GM23338 (cell line): ENCODE results near the gene ADAMTS4. TPM values are rescaled to one million over a fixed set of nuclear protein-coding genes. Genes with fewer than 3 reads are reported as not detected.

Source experiments
- ATAC-seq: fragments of 200-7000 bp; cut with Tn5 transposase; 3 replicates; pipeline ENCODE4 v1.9.1; 2020
- DNase-seq: peaks from one replicate; pipeline ENCODE4 v3.0.0-alpha.2; 2015; ENCODE audit warnings: low spot score
- H2AFZ ChIP-seq: fragments of 200-600 bp; sonication (generic); 2 replicates; pipeline ENCODE4 v1.8.0; 2016; ENCODE audit warnings: antibody characterized with exemption, mild to moderate bottlenecking, moderate library complexity
- H3F3A ChIP-seq: fragments of 200-600 bp; sonication (generic); replicated peaks from 2 replicates; pipeline ENCODE4 v1.8.0; 2017; ENCODE audit warnings: antibody characterized with exemption, mixed run types, low read depth
- H3K27ac ChIP-seq: fragments of 200-600 bp; sonication (generic); 2 replicates; pipeline ENCODE4 v1.6.1; 2016; ENCODE audit warnings: low read depth
- H3K27me3 ChIP-seq: fragments of 200-600 bp; sonication (generic); 2 replicates; pipeline ENCODE4 v1.8.0; 2016; ENCODE audit warnings: mild to moderate bottlenecking, mixed run types, moderate library complexity; ENCODE audit not compliant: insufficient read depth
- H3K36me3 ChIP-seq: fragments of 200-600 bp; sonication (generic); 2 replicates; pipeline ENCODE4 v1.8.0; 2016; ENCODE audit warnings: mild to moderate bottlenecking; ENCODE audit not compliant: insufficient read depth
- H3K4me1 ChIP-seq: fragments of 200-600 bp; sonication (generic); 2 replicates; pipeline ENCODE4 v1.8.0; 2016; ENCODE audit warnings: mild to moderate bottlenecking, moderate library complexity; ENCODE audit not compliant: insufficient read depth
- H3K4me2 ChIP-seq: fragments of 200-600 bp; sonication (generic); 2 replicates; pipeline ENCODE4 v1.7.1; 2017; ENCODE audit warnings: mixed run types
- H3K4me3 ChIP-seq: fragments of 200-600 bp; sonication (generic); 2 replicates; pipeline ENCODE4 v1.6.1; 2016; ENCODE audit warnings: mixed run types
- H3K79me2 ChIP-seq: fragments of 200-600 bp; sonication (generic); replicated peaks from 2 replicates; pipeline ENCODE4 v1.8.0; 2017; ENCODE audit warnings: mild to moderate bottlenecking; ENCODE audit not compliant: insufficient read depth
- H3K9me2 ChIP-seq: fragments of 200-600 bp; sonication (generic); 2 replicates; pipeline ENCODE4 v1.8.0; 2017; ENCODE audit not compliant: insufficient read depth
- H4K20me1 ChIP-seq: fragments of 200-600 bp; sonication (generic); replicated peaks from 2 replicates; pipeline ENCODE4 v1.8.0; 2017; ENCODE audit warnings: mild to moderate bottlenecking; ENCODE audit not compliant: insufficient read depth
- H3K27ac Mint-ChIP-seq: 2 replicates; pipeline ENCODE4 v1.8.0; 2020; ENCODE audit warnings: inconsistent platforms, mild to moderate bottlenecking, moderate library complexity, mixed read lengths
- H3K27me3 Mint-ChIP-seq: 3 replicates; pipeline ENCODE4 v1.8.0; 2022; ENCODE audit warnings: low read depth, mild to moderate bottlenecking, moderate library complexity, mixed read lengths, inconsistent platforms; ENCODE audit not compliant: insufficient read depth, poor library complexity
- H3K36me3 Mint-ChIP-seq: 3 replicates; pipeline ENCODE4 v1.8.0; 2021; ENCODE audit warnings: low read depth, mild to moderate bottlenecking, inconsistent platforms, moderate library complexity, mixed read lengths
- H3K4me1 Mint-ChIP-seq: 3 replicates; pipeline ENCODE4 v1.8.0; 2020; ENCODE audit warnings: mild to moderate bottlenecking, inconsistent platforms, mixed read lengths
- H3K4me3 Mint-ChIP-seq: 3 replicates; pipeline ENCODE4 v1.8.0; 2021; ENCODE audit warnings: moderate library complexity, mild to moderate bottlenecking, inconsistent platforms, mixed read lengths
- H3K9me3 Mint-ChIP-seq: 3 replicates; pipeline ENCODE4 v1.8.0; 2020; ENCODE audit warnings: moderate library complexity, mild to moderate bottlenecking, inconsistent platforms, mixed read lengths
- CREB1 ChIP-seq: fragments of 250-450 bp; sonication (Bioruptor Pico); IDR thresholded peaks from 2 replicates; pipeline ENCODE4 v1.5.0; 2020; ENCODE audit warnings: low read depth, mild to moderate bottlenecking, moderate library complexity
- CTCF ChIP-seq, 2 experiments: fragments of 200-600 bp in 1 of 2; sonication (generic) in 1 of 2; conservative IDR thresholded peaks; 2 replicates each; pipeline versions ENCODE4 v1.5.1 to v1.6.1; 2016 to 2017; ENCODE audit warnings: antibody characterized with exemption in 2 of 2, low read depth in 2 of 2, mild to moderate bottlenecking in 2 of 2, moderate library complexity in 1 of 2
- EZH2 ChIP-seq: fragments of 200-600 bp; sonication (generic); IDR thresholded peaks from one replicate; pipeline ENCODE4 v1.8.0; 2017; ENCODE audit warnings: antibody characterized with exemption, mild to moderate bottlenecking, low read depth; ENCODE audit not compliant: unreplicated experiment
- EZH2phosphoT487 ChIP-seq: fragments of 200-600 bp; sonication (generic); IDR thresholded peaks from one replicate; pipeline ENCODE4 v1.8.1; 2018; ENCODE audit warnings: antibody characterized with exemption; ENCODE audit not compliant: unreplicated experiment
- JUNB ChIP-seq: IDR thresholded peaks from one replicate; pipeline ENCODE4 v1.6.1; 2016; ENCODE audit warnings: antibody characterized with exemption; ENCODE audit not compliant: unreplicated experiment
- NANOG ChIP-seq: IDR thresholded peaks from 2 replicates; pipeline ENCODE4 v1.6.1; 2016; ENCODE audit warnings: antibody characterized with exemption, borderline replicate concordance
- POLR2AphosphoS5 ChIP-seq: IDR thresholded peaks from 2 replicates; pipeline ENCODE4 v1.6.1; 2016; ENCODE audit warnings: antibody characterized with exemption, low read depth
- ZNF114 ChIP-seq: fragments of 250-450 bp; sonication (Bioruptor Pico); IDR thresholded peaks from 2 replicates; pipeline ENCODE4 v1.5.0; 2020; ENCODE audit warnings: mild to moderate bottlenecking, moderate library complexity
- ZNF331 ChIP-seq: fragments of 250-450 bp; sonication (Bioruptor Pico); IDR thresholded peaks from 2 replicates; pipeline ENCODE4 v1.5.0; 2020; ENCODE audit warnings: low read depth, mild to moderate bottlenecking, moderate library complexity
- polyA plus RNA-seq: library from polyadenylated mRNA; unstranded; fragments of >200 nt; fragmentation: Nextera tagmentation; extraction: Ambion mirVana; gene quantifications from 2 replicates; pipeline ENCODE4 v1.2.1, GENCODE V29; 2016
- total RNA-seq: library from RNA; depleted of rRNA; stranded (reverse); fragments of >200 nt; shearing (Covaris generic); gene quantifications from 2 replicates; pipeline ENCODE4 v1.2.3, GENCODE V29; 2014
- TF ChIP-seq, protein P1 (sequence below): fragments of 250-450 bp; sonication (Bioruptor Pico); IDR thresholded peaks from 2 replicates; pipeline ENCODE4 v1.5.0; 2020; ENCODE audit warnings: mild to moderate bottlenecking, moderate library complexity

Gene ADAMTS4
- total and polyA plus RNA-seq, 2 experiments from 2014 or later = 1.3 to 5.2 TPM

DNA sequence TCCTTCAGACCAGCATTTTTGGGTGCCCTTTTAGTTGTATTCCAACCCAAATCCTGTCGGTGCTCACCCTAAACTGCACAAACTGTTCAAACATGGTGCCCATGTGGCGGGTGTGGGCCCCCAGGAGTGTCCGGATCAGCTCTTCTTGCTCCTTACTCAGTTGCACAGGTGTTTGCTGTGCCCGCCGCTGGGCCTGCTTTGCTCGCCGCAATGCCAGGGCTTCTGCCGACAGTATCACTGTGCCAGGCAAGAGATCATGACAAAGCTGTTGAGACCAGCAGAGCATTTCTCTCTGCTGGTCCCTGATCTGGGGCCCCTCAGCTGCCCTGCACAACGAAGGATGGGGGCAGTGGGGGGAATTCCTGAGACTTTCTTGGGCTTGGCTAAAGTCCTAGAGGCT is 34.2 kb upstream of the ADAMTS4 start:
- Histone ChIP-seq H3K9me2 (no peaks in the 10 kb centered on the region), H4K20me1 (no peaks in the 10 kb centered on the region), H3K4me3 (no peak overlapping the region), H3K4me2 (no peak overlapping the region), H3K4me1 (no peaks in the 10 kb centered on the region), H2AFZ (no peak overlapping the region), H3K79me2 (no peaks in the 10 kb centered on the region), H3K36me3 (peaks cover 6% of the 10 kb centered on the region), H3K27me3 (no peaks in the 10 kb centered on the region), H3F3A (peaks cover 9% of the 10 kb centered on the region; the same call in 1 of the 2 replicates), H3K27ac (no peak overlapping the region)
- Mint-ChIP-seq H3K4me3 (no peak overlapping the region), H3K27ac (no peak overlapping the region), H3K27me3 (peaks cover 3% of the 10 kb centered on the region), H3K36me3 (peaks cover 14% of the 10 kb centered on the region), H3K4me1 (no peaks in the 10 kb centered on the region; the same call in 2 of the 3 replicates), H3K9me3 (no peaks in the 10 kb centered on the region)
- DNase-seq (no peak), ATAC-seq (no peak)
- no peak for TF ChIP-seq EZH2phosphoT487
- TF ChIP-seq ZNF331 (CRISPR knock-in tag) = no peak
- TF ChIP-seq JUNB = no peak
- TF ChIP-seq POLR2AphosphoS5 = no peak
- no peak for TF ChIP-seq ZNF114

GRCh38 chr1:161230762-161231161 is 31.9 kb upstream of the ADAMTS4 start:
- H3K36me3 Mint-ChIP-seq = peaks cover 20% of the 10 kb centered on the region
- H3K27ac Mint-ChIP-seq = no peak overlapping the region
- Histone ChIP-seq H3K79me2 (no peaks in the 10 kb centered on the region), H3K9me2 (no peaks in the 10 kb centered on the region), H3K4me3 (no peak overlapping the region), H4K20me1 (no peaks in the 10 kb centered on the region), H3K4me1 (peaks cover 8% of the 10 kb centered on the region), H3K36me3 (peaks cover 6% of the 10 kb centered on the region), H3K27ac (no peak overlapping the region), H3K4me2 (no peak overlapping the region), H2AFZ (no peak overlapping the region), H3F3A (peaks cover 9% of the 10 kb centered on the region; the same call in 1 of the 2 replicates), H3K27me3 (no peaks in the 10 kb centered on the region)
- TF ChIP-seq, protein P1, sequence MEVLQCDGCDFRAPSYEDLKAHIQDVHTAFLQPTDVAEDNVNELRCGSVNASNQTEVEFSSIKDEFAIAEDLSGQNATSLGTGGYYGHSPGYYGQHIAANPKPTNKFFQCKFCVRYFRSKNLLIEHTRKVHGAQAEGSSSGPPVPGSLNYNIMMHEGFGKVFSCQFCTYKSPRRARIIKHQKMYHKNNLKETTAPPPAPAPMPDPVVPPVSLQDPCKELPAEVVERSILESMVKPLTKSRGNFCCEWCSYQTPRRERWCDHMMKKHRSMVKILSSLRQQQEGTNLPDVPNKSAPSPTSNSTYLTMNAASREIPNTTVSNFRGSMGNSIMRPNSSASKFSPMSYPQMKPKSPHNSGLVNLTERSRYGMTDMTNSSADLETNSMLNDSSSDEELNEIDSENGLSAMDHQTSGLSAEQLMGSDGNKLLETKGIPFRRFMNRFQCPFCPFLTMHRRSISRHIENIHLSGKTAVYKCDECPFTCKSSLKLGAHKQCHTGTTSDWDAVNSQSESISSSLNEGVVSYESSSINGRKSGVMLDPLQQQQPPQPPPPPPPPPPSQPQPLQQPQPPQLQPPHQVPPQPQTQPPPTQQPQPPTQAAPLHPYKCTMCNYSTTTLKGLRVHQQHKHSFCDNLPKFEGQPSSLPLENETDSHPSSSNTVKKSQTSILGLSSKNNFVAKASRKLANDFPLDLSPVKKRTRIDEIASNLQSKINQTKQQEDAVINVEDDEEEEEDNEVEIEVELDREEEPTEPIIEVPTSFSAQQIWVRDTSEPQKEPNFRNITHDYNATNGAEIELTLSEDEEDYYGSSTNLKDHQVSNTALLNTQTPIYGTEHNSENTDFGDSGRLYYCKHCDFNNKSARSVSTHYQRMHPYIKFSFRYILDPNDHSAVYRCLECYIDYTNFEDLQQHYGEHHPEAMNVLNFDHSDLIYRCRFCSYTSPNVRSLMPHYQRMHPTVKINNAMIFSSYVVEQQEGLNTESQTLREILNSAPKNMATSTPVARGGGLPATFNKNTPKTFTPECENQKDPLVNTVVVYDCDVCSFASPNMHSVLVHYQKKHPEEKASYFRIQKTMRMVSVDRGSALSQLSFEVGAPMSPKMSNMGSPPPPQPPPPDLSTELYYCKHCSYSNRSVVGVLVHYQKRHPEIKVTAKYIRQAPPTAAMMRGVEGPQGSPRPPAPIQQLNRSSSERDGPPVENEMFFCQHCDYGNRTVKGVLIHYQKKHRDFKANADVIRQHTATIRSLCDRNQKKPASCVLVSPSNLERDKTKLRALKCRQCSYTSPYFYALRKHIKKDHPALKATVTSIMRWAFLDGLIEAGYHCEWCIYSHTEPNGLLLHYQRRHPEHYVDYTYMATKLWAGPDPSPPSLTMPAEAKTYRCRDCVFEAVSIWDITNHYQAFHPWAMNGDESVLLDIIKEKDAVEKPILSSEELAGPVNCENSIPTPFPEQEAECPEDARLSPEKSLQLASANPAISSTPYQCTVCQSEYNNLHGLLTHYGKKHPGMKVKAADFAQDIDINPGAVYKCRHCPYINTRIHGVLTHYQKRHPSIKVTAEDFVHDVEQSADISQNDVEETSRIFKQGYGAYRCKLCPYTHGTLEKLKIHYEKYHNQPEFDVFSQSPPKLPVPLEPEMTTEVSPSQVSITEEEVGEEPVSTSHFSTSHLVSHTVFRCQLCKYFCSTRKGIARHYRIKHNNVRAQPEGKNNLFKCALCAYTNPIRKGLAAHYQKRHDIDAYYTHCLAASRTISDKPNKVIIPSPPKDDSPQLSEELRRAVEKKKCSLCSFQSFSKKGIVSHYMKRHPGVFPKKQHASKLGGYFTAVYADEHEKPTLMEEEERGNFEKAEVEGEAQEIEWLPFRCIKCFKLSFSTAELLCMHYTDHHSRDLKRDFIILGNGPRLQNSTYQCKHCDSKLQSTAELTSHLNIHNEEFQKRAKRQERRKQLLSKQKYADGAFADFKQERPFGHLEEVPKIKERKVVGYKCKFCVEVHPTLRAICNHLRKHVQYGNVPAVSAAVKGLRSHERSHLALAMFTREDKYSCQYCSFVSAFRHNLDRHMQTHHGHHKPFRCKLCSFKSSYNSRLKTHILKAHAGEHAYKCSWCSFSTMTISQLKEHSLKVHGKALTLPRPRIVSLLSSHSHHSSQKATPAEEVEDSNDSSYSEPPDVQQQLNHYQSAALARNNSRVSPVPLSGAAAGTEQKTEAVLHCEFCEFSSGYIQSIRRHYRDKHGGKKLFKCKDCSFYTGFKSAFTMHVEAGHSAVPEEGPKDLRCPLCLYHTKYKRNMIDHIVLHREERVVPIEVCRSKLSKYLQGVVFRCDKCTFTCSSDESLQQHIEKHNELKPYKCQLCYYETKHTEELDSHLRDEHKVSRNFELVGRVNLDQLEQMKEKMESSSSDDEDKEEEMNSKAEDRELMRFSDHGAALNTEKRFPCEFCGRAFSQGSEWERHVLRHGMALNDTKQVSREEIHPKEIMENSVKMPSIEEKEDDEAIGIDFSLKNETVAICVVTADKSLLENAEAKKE (CRISPR knock-in tag) = no peak
- TF ChIP-seq ZNF114 (no peak), CREB1 (CRISPR knock-in tag) (no peak), NANOG (no peak), CTCF (conservative IDR thresholded peaks at IDR 0.05; ENCODE audit: low read depth in 2 of 2) (no peak), ZNF331 (CRISPR knock-in tag) (no peak), POLR2AphosphoS5 (no peak), EZH2 (no peak)
- no peak overlapping the region for H3K4me3 Mint-ChIP-seq
- H3K27me3 Mint-ChIP-seq = peaks cover 4% of the 10 kb centered on the region
- no peak for ATAC-seq
- no peak for DNase-seq
- peaks cover 16% of the 10 kb centered on the region for H3K4me1 Mint-ChIP-seq
- no peaks in the 10 kb centered on the region for H3K9me3 Mint-ChIP-seq
